ENCODE measurements around the gene GLA. TPM values are rescaled to one million over a fixed set of nuclear protein-coding genes. Genes with fewer than 3 reads are reported as not detected.

The GLA gene
- total and polyA plus RNA-seq, 2 of the 8 experiments (the other 6 are each of a cell fraction or from before 2014, with no cell fraction given): 33.6 to 47.3 TPM

- no peak overlapping the region for H3K4ac ChIP-seq (replicated peaks; ENCODE audit: insufficient read length, low read depth, low read length)
- no peaks in the 10 kb centered on the region for H3K27me3 ChIP-seq (replicated peaks in 1 of 4; ENCODE audit: control insufficient read depth in 3 of 4, extremely low read depth in 1 of 4, insufficient read depth in 3 of 4, low read length in 3 of 4)
- H3K27ac ChIP-seq (ENCODE audit: low read depth, low read length): no peak overlapping the region
- no peak overlapping the region for H4K5ac ChIP-seq (ENCODE audit: insufficient read length, low read depth, low read length)
- H3K4me1 ChIP-seq (replicated peaks in 1 of 4; ENCODE audit: control insufficient read depth in 3 of 4, insufficient read depth in 4 of 4, low read length in 3 of 4): peaks cover 0 to 3% (median 1%) of the 10 kb centered on the region in 4 experiments; a peak in 3 of 7 replicates
- POLR2A ChIA-PET (ENCODE audit: partially characterized antibody): interaction anchor here (1.0 to 5.4 kb wide), 6 partner anchors 9 to 66 kb away, joined by 3 to 36 read pairs (median 3); partner anchors contain the start of genes GLA, HNRNPH2 and RPL36A
- no peak overlapping the region for H3K4me3 ChIP-seq (ENCODE audit: extremely low read depth in 1 of 4, insufficient read depth in 2 of 4, low read depth in 3 of 4, low read length in 4 of 4)
- H3K14ac ChIP-seq (ENCODE audit: insufficient read length): no peak overlapping the region
- no peaks in the 10 kb centered on the region for H3K9me3 ChIP-seq (ENCODE audit: insufficient read depth in 2 of 2, low read depth in 1 of 2, low read length in 1 of 2)
- TF ChIP-seq EZH2 (IDR thresholded peaks at IDR 0.05; ENCODE audit: low read depth, low read length, severe bottlenecking) (no peak), KDM4A (IDR thresholded peaks at IDR 0.05; ENCODE audit: low read depth, low read length, severe bottlenecking) (no peak), TAF7 (optimal IDR thresholded peaks at IDR 0.05; ENCODE audit: borderline replicate concordance, low read depth, low read length) (no peak), SIN3A (conservative IDR thresholded peaks at IDR 0.05 in 1 of 2, IDR thresholded peaks at IDR 0.05 in 1 of 2; ENCODE audit: low read depth in 1 of 2, low read length in 2 of 2) (no peak), SP1 (IDR thresholded peaks at IDR 0.05; ENCODE audit: low read depth, low read length) (no peak)
- peaks cover 0 to 16% (median 8%) of the 10 kb centered on the region in 4 experiments; a peak in 5 of 8 replicates for H3K36me3 ChIP-seq (ENCODE audit: control insufficient read depth in 2 of 4, insufficient read depth in 4 of 4, low read length in 3 of 4)
- H2BK12ac ChIP-seq (ENCODE audit: low read depth, low read length): no peak overlapping the region
- FAIRE-seq: no peak
- H3K18ac ChIP-seq (ENCODE audit: extremely low read depth, low read length): no peak overlapping the region
- H4K91ac ChIP-seq (replicated peaks; ENCODE audit: insufficient read length, low read length): peak overlapping the region; percentile 19
- no peak overlapping the region for H2BK5ac ChIP-seq (ENCODE audit: low read depth, low read length)
- H3K9ac ChIP-seq (replicated peaks in 1 of 4; ENCODE audit: extremely low read depth in 1 of 4, low read depth in 3 of 4, low read length in 3 of 4): no peak overlapping the region
- 84% methylated on average over 3 of the region's 7 CpGs; no CpG with 5 or more reads in 1 of the 2 experiments for WGBS, 2 experiments (ENCODE audit: extremely low coverage in 1 of 2, insufficient coverage in 1 of 2, insufficient read length in 1 of 2, insufficient replicate concordance in 2 of 2, low coverage in 1 of 2, low lambda C conversion rate in 2 of 2, missing lambda C conversion rate in 1 of 2)
- no peak overlapping the region for H2AFZ ChIP-seq (ENCODE audit: low read length)
- DNase-seq (ENCODE audit: low read depth in 1 of 2, low spot score in 2 of 2): no peak
- H4K8ac ChIP-seq (ENCODE audit: extremely low read depth, insufficient read depth, low read length): no peak overlapping the region
- H2BK120ac ChIP-seq (replicated peaks; ENCODE audit: low read depth, low read length): no peak overlapping the region
- H3K23ac ChIP-seq (ENCODE audit: insufficient read length): no peak overlapping the region
- no peak overlapping the region for H2BK20ac ChIP-seq (ENCODE audit: low read length)
- H4K20me1 ChIP-seq (replicated peaks in 1 of 2; ENCODE audit: control insufficient read depth in 1 of 2, insufficient read depth in 2 of 2, low read length in 2 of 2): peaks cover 0 to 2% of the 10 kb centered on the region in 2 experiments
- CTCF ChIA-PET (ENCODE audit: partially characterized antibody): interaction anchor here (0.6 to 1.5 kb wide), 3 partner anchors 19 to 194 kb away, joined by 3 to 4 read pairs (median 3); no protein-coding TSS in a partner anchor
- no peak overlapping the region for H3K4me2 ChIP-seq (ENCODE audit: insufficient read depth in 1 of 2, low read depth in 2 of 2, low read length in 2 of 2)
- H3K56ac ChIP-seq (replicated peaks; ENCODE audit: insufficient read length, low read depth, low read length): no peak overlapping the region
- peaks cover 3% of the 10 kb centered on the region; the same call in 1 of the 2 replicates for H3K23me2 ChIP-seq (ENCODE audit: low read depth, low read length)
- no peak overlapping the region for H2AK5ac ChIP-seq (ENCODE audit: low read depth, low read length)
- no peaks in the 10 kb centered on the region for H3K79me1 ChIP-seq (ENCODE audit: low read depth, low read length)
- H3K79me2 ChIP-seq (ENCODE audit: control insufficient read depth in 1 of 2, insufficient read depth in 2 of 2, low read length in 2 of 2): peaks cover 0 to 14% of the 10 kb centered on the region in 2 experiments; a peak in 2 of 4 replicates
- no peak overlapping the region for H2BK15ac ChIP-seq (ENCODE audit: low read length)
Observed at GRCh38 chrX:101416691-101417090, 9.0 kb upstream of the GLA start.
